ENCODE results near the gene GRM7. TPM values are rescaled to one million over a fixed set of nuclear protein-coding genes. Genes with fewer than 3 reads are reported as not detected.

The GRM7 gene
- polyA plus RNA-seq, 3 donors, result 1.2 to 1.8 (median 1.5) TPM

GRCh38 chr3:7788881-7789280, 928.0 kb downstream of the GRM7 start:
- DNase-seq, result no peak

GRCh38 chr3:7789324-7789723, 928.4 kb downstream of the GRM7 start:
- no peak for DNase-seq

- no peak for DNase-seq
These were observed 929.2 kb downstream of the GRM7 start for GRCh38 chr3:7790141-7790540.

Data from renal pelvis (tissue), 4 donors.